ENCODE data around the gene DNAI7.

DNAI7 gene

GRCh38 chr12:25102402-25102801 is 92.6 kb downstream of the DNAI7 start:
- no peak for DNase-seq (ENCODE audit: low read depth, low spot score)
- H3K9ac ChIP-seq (ENCODE audit: insufficient read length, low read depth), result no peak overlapping the region
- no peaks in the 10 kb centered on the region for H3K9me3 ChIP-seq (ENCODE audit: insufficient read depth, low read length)
- no peaks in the 10 kb centered on the region for H3K36me3 ChIP-seq (ENCODE audit: insufficient read depth, insufficient read length, low read length)
- no peak for TF ChIP-seq SUZ12 (IDR thresholded peaks at IDR 0.05; ENCODE audit: extremely low read depth, insufficient read depth, insufficient read length)
- TF ChIP-seq YY1 (IDR thresholded peaks at IDR 0.05; ENCODE audit: insufficient read depth, insufficient read length), result peak; percentile 68
- no peak overlapping the region for H3K4me3 ChIP-seq (ENCODE audit: insufficient read length, low read depth)
- H3K4me1 ChIP-seq (ENCODE audit: insufficient read depth, insufficient read length), result no peaks in the 10 kb centered on the region
- no peaks in the 10 kb centered on the region for H3K27me3 ChIP-seq (ENCODE audit: insufficient read depth, insufficient read length)

GRCh38 chr12:25101092-25101445 is 93.9 kb downstream of the DNAI7 start:
- H3K4me3 ChIP-seq (ENCODE audit: insufficient read length, low read depth), result no peak overlapping the region
- H3K9ac ChIP-seq (ENCODE audit: insufficient read length, low read depth), result no peak overlapping the region
- H3K9me3 ChIP-seq (ENCODE audit: insufficient read depth, low read length), result no peaks in the 10 kb centered on the region
- H3K27me3 ChIP-seq (ENCODE audit: insufficient read depth, insufficient read length), result no peaks in the 10 kb centered on the region
- H3K36me3 ChIP-seq (ENCODE audit: insufficient read depth, insufficient read length, low read length), result no peaks in the 10 kb centered on the region
- DNase-seq (ENCODE audit: low read depth, low spot score), result no peak
- TF ChIP-seq ZNF274 (IDR thresholded peaks at IDR 0.05; ENCODE audit: low read depth, low read length) (no peak), SUZ12 (IDR thresholded peaks at IDR 0.05; ENCODE audit: extremely low read depth, insufficient read depth, insufficient read length) (no peak)
- H3K4me1 ChIP-seq (ENCODE audit: insufficient read depth, insufficient read length), result no peaks in the 10 kb centered on the region

GRCh38 chr12:25100194-25101091 is 94.5 kb downstream of the DNAI7 start:
- Histone ChIP-seq H3K4me1 (ENCODE audit: insufficient read depth, insufficient read length) (no peaks in the 10 kb centered on the region), H3K9ac (ENCODE audit: insufficient read length, low read depth) (no peak overlapping the region), H3K4me3 (ENCODE audit: insufficient read length, low read depth) (no peak overlapping the region), H3K27me3 (ENCODE audit: insufficient read depth, insufficient read length) (no peaks in the 10 kb centered on the region), H3K9me3 (ENCODE audit: insufficient read depth, low read length) (no peaks in the 10 kb centered on the region), H3K36me3 (ENCODE audit: insufficient read depth, insufficient read length, low read length) (no peaks in the 10 kb centered on the region)
- TF ChIP-seq SUZ12 (IDR thresholded peaks at IDR 0.05; ENCODE audit: extremely low read depth, insufficient read depth, insufficient read length) (no peak), YY1 (IDR thresholded peaks at IDR 0.05; ENCODE audit: insufficient read depth, insufficient read length) (no peak), ZNF274 (IDR thresholded peaks at IDR 0.05; ENCODE audit: low read depth, low read length) (no peak)
- no peak for DNase-seq (ENCODE audit: low read depth, low spot score)

- TF ChIP-seq YY1 (IDR thresholded peaks at IDR 0.05; ENCODE audit: insufficient read depth, insufficient read length) (no peak), SUZ12 (IDR thresholded peaks at IDR 0.05; ENCODE audit: extremely low read depth, insufficient read depth, insufficient read length) (no peak), ZNF274 (IDR thresholded peaks at IDR 0.05; ENCODE audit: low read depth, low read length) (no peak)
- H3K4me1 ChIP-seq (ENCODE audit: insufficient read depth, insufficient read length), result no peaks in the 10 kb centered on the region
- H3K36me3 ChIP-seq (ENCODE audit: insufficient read depth, insufficient read length, low read length), result no peaks in the 10 kb centered on the region
These were observed 96.0 kb downstream of the DNAI7 start for GRCh38 chr12:25099010-25099409.

GRCh38 chr12:25089738-25090137 is 105.2 kb downstream of the DNAI7 start:
- DNase-seq (ENCODE audit: low read depth, low spot score), result no peak
- H3K36me3 ChIP-seq (ENCODE audit: insufficient read depth, insufficient read length, low read length), result no peaks in the 10 kb centered on the region
- H3K9ac ChIP-seq (ENCODE audit: insufficient read length, low read depth), result no peak overlapping the region
- TF ChIP-seq YY1 (IDR thresholded peaks at IDR 0.05; ENCODE audit: insufficient read depth, insufficient read length) (no peak), ZNF274 (IDR thresholded peaks at IDR 0.05; ENCODE audit: low read depth, low read length) (no peak), SUZ12 (IDR thresholded peaks at IDR 0.05; ENCODE audit: extremely low read depth, insufficient read depth, insufficient read length) (no peak)
- H3K4me1 ChIP-seq (ENCODE audit: insufficient read depth, insufficient read length), result no peaks in the 10 kb centered on the region
- no peak overlapping the region for H3K4me3 ChIP-seq (ENCODE audit: insufficient read length, low read depth)
- no peaks in the 10 kb centered on the region; the same call in 1 of the 2 replicates for H3K9me3 ChIP-seq (ENCODE audit: insufficient read depth, low read length)
- no peaks in the 10 kb centered on the region for H3K27me3 ChIP-seq (ENCODE audit: insufficient read depth, insufficient read length)

More at GRCh38 chr12:25099010-25099409, 96.0 kb downstream of the DNAI7 start:
- H3K9ac ChIP-seq (ENCODE audit: insufficient read length, low read depth), result no peak overlapping the region
- H3K4me3 ChIP-seq (ENCODE audit: insufficient read length, low read depth), result no peak overlapping the region
- H3K27me3 ChIP-seq (ENCODE audit: insufficient read depth, insufficient read length), result no peaks in the 10 kb centered on the region
- H3K9me3 ChIP-seq (ENCODE audit: insufficient read depth, low read length), result no peaks in the 10 kb centered on the region; the same call in 1 of the 2 replicates
- DNase-seq (ENCODE audit: low read depth, low spot score), result no peak

- no peaks in the 10 kb centered on the region for H3K36me3 ChIP-seq (ENCODE audit: insufficient read depth, insufficient read length, low read length)
- no peaks in the 10 kb centered on the region for H3K27me3 ChIP-seq (ENCODE audit: insufficient read depth, insufficient read length)
- no peak overlapping the region for H3K9ac ChIP-seq (ENCODE audit: insufficient read length, low read depth)
- no peaks in the 10 kb centered on the region for H3K4me1 ChIP-seq (ENCODE audit: insufficient read depth, insufficient read length)
- DNase-seq (ENCODE audit: low read depth, low spot score), result no peak
- no peaks in the 10 kb centered on the region for H3K9me3 ChIP-seq (ENCODE audit: insufficient read depth, low read length)
- TF ChIP-seq SUZ12 (IDR thresholded peaks at IDR 0.05; ENCODE audit: extremely low read depth, insufficient read depth, insufficient read length) (no peak), ZNF274 (IDR thresholded peaks at IDR 0.05; ENCODE audit: low read depth, low read length) (no peak), YY1 (IDR thresholded peaks at IDR 0.05; ENCODE audit: insufficient read depth, insufficient read length) (no peak)
- no peak overlapping the region for H3K4me3 ChIP-seq (ENCODE audit: insufficient read length, low read depth)
These were observed 107.4 kb downstream of the DNAI7 start for GRCh38 chr12:25087596-25087995.

- Histone ChIP-seq H3K36me3 (ENCODE audit: insufficient read depth, insufficient read length, low read length) (no peaks in the 10 kb centered on the region), H3K4me3 (ENCODE audit: insufficient read length, low read depth) (no peak overlapping the region), H3K27me3 (ENCODE audit: insufficient read depth, insufficient read length) (no peaks in the 10 kb centered on the region), H3K4me1 (ENCODE audit: insufficient read depth, insufficient read length) (no peaks in the 10 kb centered on the region), H3K9me3 (ENCODE audit: insufficient read depth, low read length) (no peaks in the 10 kb centered on the region), H3K9ac (ENCODE audit: insufficient read length, low read depth) (no peak overlapping the region)
- DNase-seq (ENCODE audit: low read depth, low spot score), result no peak
- TF ChIP-seq YY1 (IDR thresholded peaks at IDR 0.05; ENCODE audit: insufficient read depth, insufficient read length), result no peak
- no peak for TF ChIP-seq ZNF274 (IDR thresholded peaks at IDR 0.05; ENCODE audit: low read depth, low read length)
- no peak for TF ChIP-seq SUZ12 (IDR thresholded peaks at IDR 0.05; ENCODE audit: extremely low read depth, insufficient read depth, insufficient read length)
These were observed 110.1 kb downstream of the DNAI7 start for GRCh38 chr12:25084816-25085215.
